A172 (cell line): ENCODE results near the gene HERC2. TPM values are rescaled to one million over a fixed set of nuclear protein-coding genes. Genes with fewer than 3 reads are reported as not detected.
A peak's percentile ranks its signal among the peaks of the same experiment; 100 is the strongest.
"Not testable (repeated sequence)": the region's sequence is repeated elsewhere in the genome, so short reads cannot be mapped to it uniquely, and the experiment has no call there.

ENCODE experiments used
- DNase-seq: peaks from one replicate; pipeline ENCODE4 v3.0.0-alpha.2; 2015; ENCODE audit warnings: low spot score
- total RNA-seq: library from RNA; depleted of rRNA; stranded (reverse); fragments of >200 nt; shearing (Covaris generic); gene quantifications from 2 replicates; pipeline ENCODE4 v1.2.3, GENCODE V29; 2014

Gene HERC2
- total RNA-seq, 1 experiment from 2014 or later = 27.9 TPM

DNA sequence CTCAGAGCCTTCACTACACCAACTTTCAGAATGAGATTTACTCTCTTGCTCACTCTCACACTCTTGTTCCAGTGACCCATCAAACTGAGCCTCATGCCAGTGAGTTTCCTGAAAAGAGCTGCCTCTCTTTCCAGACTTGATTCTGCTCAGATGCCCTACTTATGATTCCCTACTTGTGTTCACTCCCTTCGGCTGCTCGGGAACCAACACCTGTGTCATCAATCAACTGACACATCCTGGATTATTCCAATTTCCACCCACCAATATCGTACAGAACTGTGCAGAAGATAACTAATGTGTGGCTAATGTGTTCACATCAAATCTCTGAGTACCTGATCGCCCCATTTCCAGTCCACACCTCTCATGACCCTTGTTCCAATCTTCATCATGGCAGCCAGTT lies 100.3 kb downstream of the HERC2 start:
- not testable (repeated sequence) for DNase-seq

DNA sequence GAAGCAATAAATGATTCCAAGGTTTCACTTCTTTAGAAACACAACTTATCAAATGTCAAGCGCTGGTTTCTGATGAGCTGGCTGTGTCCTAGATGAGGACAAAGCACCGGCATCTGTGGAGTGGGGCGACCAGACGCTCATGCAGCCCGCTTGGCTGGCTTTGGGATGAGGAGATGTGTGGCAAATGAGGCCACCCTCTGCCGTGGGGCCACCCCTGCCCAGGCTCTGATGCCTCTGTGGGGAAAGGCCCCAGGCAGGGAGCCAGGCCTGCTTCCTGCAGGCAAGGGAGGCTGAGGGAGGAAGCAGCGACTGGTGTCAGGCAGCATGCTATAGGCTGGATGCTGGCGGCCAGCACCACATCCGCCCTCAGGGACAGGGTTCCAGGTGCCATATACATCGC lies 102.9 kb downstream of the HERC2 start:
- DNase-seq = no peak

DNA sequence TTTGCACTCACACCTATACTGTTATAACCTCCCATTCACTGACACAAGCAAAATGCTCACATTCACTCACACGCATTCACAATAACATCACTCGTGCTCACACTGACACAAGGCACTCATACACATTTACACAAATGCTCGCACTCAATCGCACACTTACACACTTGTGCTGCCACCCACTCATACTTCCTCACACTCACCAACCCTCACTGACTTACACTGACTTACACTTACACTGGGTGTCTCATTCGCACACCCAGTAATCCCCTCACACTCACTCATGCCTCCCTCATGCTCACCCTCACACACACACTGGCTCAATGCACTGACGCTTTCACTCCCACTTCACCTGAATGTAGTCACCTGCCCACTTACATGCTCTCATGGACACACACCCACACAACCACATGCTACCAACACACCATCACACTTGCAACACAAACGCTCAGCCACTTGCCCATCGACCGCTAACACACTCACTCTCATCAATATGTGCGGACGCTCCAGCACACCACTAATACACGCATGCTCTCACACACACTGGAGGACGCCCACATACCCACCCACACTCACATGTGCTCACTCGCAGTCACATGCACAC lies 104.9 kb downstream of the HERC2 start:
- DNase-seq = not testable (repeated sequence)

DNA sequence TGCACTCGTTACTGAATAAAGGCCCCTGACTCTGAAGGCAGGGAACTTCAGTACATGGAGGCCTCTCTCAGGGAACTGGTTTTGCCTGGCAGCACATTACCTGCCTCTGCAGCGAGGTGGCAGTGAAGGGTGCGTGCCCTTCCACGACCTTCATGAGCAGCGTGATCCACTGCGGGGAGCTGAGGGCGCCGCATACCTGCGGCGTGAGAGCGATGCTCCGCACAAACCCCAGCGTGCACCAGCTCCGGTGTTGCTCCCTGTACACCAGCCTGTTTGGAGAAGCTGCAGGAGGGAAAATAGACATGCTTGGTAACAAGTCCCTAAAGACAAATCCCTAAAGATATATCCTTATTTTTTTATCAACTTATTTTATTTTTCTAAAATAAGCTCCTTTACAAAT lies 106.5 kb downstream of the HERC2 start:
- DNase-seq = not testable (repeated sequence)

DNA sequence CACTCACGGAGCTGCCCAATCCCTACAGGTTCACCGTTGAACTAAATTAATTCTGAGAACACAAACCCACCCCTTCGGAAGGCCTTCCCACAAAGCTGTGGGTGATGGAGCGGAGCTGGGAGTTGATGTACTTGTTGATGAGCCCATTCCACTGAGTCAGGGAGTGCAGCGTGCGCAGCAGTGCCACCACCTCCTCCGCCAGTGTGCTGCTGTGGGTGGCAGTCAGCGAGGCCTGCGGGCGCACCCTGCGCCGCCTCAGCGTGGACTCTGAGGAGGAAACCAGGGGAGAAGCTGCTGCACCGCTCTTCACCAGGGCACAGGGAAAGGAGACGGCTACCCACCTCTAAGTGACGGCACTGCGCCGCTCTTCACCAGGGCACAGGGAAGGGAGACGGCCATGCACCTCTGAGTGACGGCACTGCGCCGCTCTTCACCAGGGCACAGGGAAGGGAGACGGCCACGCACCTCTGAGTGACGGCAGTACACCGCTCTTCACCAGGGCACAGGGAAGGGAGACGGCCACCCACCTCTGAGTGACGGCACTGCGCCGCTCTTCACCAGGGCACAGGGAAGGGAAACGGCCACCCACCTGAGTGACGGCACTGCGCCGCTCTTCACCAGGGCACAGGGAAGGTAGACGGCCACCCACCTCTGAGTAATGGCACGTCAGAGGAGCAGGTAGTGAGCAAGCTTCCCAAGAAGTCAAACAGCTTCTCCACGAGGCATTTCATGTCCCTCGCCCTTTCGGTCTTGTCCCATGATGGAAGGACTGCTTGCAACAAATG lies 107.8 kb downstream of the HERC2 start:
- DNase-seq = not testable (repeated sequence)

DNA sequence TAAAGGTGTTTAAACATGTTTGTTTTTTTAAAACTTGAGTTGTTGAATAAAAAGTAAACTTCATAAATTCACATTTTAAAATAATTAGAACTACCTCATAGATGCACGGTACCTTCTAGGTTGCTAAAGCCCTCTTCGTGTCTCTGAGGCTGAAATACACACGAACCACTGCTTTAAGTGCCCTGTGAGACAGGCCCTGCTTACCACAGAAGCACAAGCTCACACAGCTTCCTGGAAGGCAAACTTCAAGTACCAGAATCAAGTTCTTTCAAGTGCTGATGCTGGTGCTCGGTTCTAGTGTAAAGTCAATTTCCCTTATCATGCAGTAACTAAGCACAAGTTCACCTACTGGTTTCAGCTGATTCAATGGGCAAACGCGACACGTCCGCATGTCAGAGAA lies 108.6 kb downstream of the HERC2 start:
- not testable (repeated sequence) for DNase-seq

DNA sequence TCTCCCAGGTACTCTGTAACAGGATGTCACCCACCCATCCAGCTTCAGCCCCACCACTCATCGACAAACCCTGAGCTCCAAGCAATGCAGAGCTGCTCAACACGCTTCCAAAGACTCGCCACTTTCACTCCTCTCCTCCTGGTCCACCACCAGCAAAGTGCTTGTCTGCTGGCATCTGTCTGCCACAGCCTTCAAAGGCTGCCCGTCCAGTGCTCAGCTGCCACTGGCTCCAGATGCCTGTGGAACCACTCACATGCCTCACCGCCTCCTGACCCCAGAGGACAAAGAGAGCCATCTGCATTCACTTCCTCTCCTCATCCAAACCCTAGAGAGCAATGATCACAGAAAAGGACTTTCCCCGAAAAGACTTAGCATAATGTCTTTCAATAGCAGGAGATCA lies 113.4 kb downstream of the HERC2 start:
- DNase-seq = no peak

DNA sequence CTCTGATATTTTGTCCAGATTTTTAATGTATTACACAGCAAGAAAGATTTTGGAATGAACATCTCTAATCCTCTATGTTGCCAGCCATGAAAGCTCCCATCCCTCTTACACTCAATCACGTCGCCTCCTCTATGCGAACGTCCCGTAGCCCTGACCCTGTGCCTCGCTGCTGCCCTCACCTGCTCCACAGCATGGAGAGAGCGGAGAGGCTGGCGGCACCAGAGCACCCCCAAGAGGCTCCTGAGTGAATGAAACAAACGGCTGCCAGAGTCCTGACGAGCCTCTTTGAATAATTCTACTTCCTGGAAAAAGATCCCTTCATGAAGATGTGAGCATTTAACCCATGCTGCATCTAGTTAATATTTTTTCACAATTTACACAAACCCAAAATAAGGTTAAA lies 116.3 kb downstream of the HERC2 start:
- not testable (repeated sequence) for DNase-seq

DNA sequence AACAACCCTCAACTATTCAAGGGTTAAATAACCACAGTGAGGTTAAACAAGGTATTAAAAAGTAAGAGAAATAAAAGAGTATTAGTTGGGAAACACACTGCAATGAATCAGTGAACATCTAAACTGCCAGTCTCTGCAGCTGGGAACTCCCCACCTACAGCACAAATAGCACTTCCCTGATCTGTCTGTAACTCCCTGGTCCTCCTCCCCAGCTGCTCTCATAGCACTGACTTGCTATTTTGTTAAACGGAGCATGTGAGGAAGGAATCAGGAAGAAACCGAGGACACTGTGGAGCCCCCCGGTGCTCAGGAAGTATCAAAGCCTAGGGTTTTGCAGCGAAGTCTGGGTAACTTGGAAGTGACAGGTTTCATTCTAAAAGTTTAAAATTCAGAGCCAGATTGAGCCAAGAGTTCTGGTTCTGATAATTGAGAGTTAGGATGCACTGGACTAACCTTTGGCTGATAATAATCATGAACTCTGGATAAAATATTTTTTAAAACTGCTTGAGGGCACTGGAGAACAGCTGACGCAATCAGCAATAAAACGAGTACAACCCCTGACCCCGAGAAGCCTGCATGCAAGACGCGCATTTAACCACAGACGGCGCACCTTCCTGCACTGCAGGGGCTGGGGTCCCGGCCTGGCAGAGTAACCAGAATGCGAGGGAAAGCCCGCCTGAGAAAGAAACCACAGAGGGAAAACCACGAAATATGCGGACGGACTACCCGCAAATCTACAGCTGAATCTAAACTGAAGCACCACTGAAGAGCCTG lies 118.7 kb downstream of the HERC2 start:
- DNase-seq = not testable (repeated sequence)

DNA sequence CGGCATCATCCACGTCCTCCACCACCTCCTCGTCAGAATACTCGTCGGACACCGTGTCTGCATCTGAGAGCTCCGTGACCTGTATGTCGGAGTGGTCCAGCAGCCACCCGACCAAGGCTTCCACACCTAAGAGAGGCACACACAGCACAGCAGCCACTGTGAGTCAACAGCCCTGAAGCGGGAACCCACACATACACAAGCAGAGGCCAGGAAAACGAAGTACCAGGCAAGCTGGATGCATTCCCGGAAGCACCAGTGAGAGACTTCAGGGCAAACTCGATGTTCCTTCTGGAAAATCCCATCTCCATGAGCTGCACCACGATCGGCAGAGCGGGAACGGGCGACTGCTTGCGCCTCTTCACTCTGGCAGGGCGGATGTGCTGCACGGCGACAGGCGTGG lies 119.9 kb downstream of the HERC2 start:
- DNase-seq = not testable (repeated sequence)

DNA sequence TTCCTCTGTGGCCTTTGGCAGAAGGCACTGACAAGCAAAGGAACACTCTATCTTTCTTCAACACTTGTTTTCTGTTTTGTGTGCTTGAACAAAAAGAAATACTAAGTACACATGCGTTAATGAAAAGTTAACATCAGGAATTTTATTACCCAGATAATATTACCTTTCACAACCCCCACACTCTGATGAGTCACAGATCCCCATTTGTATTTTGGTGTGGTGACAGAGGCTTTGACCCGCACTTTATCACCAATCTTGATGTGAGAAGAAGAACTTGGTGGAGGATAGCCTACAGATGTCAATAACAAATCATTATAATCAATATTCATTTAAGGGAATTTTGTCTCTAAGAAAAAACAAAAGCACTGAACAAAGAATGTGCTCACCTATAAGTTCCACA lies 123.8 kb downstream of the HERC2 start:
- not testable (repeated sequence) for DNase-seq

DNA sequence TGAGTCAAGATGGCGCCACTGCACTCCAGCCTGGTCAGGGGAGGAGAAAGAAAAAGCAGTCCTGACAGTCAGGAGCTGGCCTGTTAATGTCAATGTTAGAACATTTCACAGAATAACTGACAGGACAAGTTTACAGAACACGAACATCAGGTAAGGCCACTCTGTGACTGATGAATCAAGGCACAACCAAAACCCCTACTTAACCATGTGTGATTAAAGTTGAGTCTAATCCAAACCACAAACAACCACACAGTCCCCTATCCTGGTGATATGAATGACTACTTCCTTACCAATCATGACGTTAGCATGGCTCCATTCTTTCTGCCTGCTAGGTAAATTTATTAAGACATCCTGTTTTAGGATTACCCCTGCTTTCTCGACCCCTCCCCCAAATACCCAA lies 124.3 kb downstream of the HERC2 start:
- not testable (repeated sequence) for DNase-seq

DNA sequence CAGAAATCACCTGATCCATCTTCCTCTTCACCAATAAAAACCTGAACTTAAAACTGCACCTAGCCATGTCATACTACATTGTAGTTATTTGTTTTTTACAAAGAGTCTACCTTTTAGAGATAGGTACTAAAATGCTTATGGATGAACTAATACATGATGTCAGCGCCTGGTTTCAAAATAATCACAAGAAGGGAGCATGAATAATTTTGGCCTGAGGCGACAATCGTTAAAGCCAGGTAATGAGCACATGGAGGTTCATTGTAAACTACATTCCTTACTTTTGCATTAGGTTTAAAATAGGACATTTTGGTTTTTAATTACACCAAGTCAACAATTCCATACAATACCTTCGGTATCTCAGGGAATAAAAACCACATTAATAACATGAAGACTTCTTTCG lies 125.4 kb downstream of the HERC2 start:
- DNase-seq = not testable (repeated sequence)

DNA sequence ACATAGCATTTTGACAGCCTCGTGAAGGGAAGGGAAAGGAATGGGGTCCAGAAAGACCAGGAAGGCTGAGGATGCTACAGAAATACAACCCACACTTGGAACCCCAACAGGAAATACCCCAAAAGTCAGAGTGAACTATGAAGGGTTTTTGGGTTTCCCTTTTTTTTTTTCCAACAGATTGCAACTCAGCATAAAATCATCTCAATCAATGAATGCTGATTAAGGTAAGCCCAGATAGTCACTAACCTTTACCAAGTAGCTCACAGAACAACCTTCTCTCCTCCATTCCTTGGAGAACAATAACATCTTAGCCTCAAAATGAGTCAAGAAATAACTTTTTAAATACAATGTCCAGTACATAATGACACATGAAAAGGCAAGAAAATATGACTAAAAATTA lies 129.2 kb downstream of the HERC2 start:
- no peak for DNase-seq

DNA sequence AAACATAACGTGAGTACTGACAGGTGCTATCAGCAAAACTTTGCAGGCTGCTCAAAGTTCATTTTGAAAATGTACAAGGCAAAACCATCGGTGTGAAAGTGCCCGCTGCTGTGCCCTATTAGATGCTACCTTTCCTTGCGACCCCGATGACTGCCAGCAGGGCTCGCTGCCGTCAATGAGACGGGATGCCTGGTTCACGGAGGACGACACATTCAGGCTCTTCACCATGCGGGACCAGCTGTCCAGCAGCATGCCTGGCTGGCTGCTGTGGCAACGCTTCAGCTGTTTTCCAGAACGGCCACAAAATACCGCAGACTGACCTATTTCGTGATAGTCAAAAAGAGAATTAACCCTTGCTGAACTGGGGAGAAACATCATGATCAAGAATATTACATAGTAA lies 130.1 kb downstream of the HERC2 start:
- DNase-seq = peak; percentile 7

DNA sequence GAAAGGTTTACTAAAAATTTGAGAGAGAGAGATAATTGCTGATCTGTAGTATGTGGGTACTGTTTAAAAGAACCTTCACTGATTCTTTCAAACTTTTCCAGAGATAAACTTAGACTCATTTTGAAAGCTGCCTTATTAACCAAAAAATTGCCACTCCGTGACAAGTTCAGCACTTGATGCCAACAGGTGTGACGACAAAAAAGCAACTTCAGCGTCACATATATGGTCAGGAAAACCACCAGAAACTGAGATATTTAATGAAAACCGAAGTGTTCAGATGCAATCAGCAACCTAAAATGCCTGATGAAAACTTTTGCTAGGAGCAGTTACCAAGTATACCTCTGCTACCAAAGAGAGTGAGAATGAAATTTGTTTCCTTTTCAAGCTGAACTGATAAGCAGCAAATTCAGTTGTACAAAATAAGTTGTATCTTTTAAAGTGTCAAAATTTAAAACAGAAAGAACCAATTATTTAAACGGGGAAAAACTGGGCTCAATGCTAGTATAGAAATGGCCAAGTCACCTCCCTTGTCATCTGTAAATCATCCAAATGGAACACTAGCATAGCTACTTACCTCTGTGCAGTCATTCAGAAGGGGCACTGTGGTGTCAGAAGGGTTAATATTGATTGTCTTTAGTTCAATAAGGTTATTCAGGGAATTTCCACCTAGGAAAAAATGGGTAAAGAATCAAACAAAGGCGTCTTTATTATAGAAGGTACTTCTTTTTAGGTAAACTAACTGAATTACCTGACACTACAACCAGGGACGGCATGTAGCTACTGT lies 131.4 kb downstream of the HERC2 start:
- DNase-seq = no peak

DNA sequence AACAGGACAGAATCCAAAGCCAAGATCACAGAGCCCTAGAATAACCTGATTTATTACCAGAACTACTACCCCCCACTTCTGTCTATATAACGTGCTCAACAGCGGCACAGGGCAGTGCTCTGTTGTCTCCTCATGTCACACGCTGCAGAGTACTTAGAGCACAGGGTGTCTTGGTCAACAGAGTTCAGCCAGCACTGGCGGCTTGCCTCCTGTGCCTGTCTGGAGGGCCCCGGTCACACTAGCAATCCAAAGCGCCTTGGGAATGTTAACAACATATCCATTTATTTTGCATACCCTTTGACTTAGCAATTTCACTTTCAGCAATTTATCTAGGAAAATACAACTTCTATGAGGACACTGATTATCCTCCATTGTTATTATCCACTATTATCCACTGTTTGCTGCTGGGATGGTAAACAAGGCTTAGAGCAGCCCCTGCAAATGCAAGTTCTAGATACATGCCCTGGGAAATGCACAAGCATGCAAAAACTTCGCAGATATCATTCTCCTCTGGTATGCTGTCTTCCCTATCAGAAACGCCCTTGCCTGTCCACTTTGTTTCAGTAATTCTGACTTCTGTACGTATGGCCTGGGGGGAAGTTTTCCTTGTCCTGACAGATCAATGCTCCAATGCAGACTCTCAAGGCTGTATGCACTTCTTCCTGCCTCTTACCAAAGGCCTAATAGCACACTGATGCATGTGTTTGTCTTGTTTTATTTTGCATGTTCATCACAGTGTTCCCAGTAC lies 136.7 kb downstream of the HERC2 start:
- no peak for DNase-seq

DNA sequence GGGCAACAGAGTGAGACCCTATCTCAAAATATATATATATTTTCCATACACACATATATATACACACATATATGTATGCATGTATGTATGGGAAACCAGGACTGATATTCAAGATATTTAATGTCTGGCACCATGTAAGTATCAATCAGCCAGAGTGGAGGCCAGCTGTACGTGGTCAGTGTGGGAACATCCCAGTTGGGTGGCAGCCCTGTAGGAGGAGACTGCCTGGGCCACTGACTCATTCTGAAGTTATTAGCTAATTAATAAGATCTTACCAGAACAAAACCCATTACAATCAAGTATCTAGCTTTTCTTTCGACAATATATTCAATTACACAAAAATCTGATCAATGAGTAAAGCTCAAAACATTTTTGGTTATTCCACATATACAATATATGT lies 137.8 kb downstream of the HERC2 start:
- no peak for DNase-seq

DNA sequence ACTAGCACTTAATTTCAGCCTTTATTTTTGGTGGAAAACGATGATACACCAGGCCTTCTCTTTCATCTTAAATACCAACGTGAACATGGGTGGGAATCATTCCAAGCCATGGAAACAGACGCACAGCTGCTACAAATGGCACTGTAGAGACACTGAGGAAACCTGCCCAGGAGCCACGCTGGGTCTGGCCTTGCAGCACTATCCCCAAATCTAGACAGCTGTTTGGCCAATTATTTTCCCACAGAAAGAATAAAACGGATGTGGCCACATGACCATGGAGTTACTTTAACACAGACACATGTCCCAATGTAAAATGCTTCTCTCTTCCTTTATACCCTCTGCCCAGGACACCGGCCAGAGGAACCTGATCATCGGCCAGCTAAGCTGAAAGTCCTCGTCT lies 139.2 kb downstream of the HERC2 start:
- no peak for DNase-seq

DNA sequence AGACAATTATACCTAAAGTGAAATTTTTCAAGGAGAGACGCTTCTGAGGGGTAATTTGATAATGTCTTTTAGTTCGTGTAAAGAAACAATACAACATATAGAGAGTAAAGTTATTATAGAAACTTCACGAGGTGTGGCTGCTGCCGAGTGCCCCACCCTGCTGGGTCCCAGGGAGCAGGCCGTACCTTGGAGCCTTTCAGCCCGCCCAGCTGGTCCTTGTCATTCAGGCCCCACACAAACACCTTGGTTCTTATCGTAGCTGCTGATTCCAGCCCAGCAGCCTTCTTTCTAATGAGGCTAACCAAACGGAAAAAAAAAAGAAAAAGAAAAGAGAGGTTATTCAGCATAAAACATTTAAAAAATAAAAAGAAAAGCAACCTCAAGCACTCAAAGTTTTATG lies 139.8 kb downstream of the HERC2 start:
- DNase-seq = no peak

DNA sequence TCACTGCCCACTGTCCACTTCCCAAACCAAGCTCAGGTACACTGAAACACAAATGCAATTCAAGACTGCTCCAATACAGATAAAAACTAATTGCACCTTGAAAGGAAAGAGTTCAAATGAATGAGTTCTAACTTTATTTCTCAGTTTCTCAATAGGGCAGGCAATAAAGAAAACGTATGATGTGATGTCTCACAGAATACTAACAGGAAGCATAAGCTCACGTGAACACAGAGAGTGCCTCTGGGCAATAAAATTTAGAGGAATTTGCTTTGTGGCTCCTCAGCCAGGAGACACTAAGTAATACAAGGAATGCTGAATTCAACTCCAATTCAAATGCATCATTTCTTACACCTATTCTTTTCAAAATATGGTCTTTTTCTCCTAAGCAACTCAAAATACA lies 140.6 kb downstream of the HERC2 start:
- DNase-seq = no peak
